SK-N-MC (cell line): ENCODE results near the gene ZNF652.

Experiments used
- DNase-seq: peaks from one replicate; pipeline ENCODE4 v3.0.0-alpha.2; 2011; ENCODE audit warnings: low read depth, low spot score
- H3K27ac ChIP-seq: fragments of 200-600 bp; sonication (generic); 2 replicates; pipeline ENCODE4 v1.5.1; 2016; ENCODE audit warnings: mixed run types
- H3K36me3 ChIP-seq: fragments of 200-600 bp; sonication (generic); 2 replicates; pipeline ENCODE4 v1.6.1; 2017; ENCODE audit warnings: antibody characterized with exemption, low read length, mixed read lengths; ENCODE audit not compliant: insufficient read depth
- H3K4me3 ChIP-seq: fragments of 200-600 bp; sonication (generic); 2 replicates; pipeline ENCODE4 v1.5.1; 2016
- H3K9ac ChIP-seq: fragments of 200-600 bp; sonication (generic); 2 replicates; pipeline ENCODE4 v1.8.0; 2017; ENCODE audit warnings: mixed run types, mixed read lengths; ENCODE audit not compliant: insufficient read length
- H3K9me3 ChIP-seq: fragments of 200-600 bp; sonication (generic); 2 replicates; pipeline ENCODE4 v1.6.1; 2017; ENCODE audit warnings: low read depth, mild to moderate bottlenecking, antibody characterized with exemption, low read length, moderate library complexity, mixed read lengths
- EZH2 ChIP-seq: fragments of 200-600 bp; sonication (generic); IDR thresholded peaks from one replicate; pipeline ENCODE4 v1.6.1; 2017; ENCODE audit warnings: antibody characterized with exemption
- FOXP2 ChIP-seq: optimal IDR thresholded peaks from 2 replicates; pipeline ENCODE3; 2011; ENCODE audit warnings: mild to moderate bottlenecking, moderate library complexity; ENCODE audit not compliant: insufficient read depth; ENCODE audit errors: extremely low read length, control extremely low read depth
- POLR2AphosphoS5 ChIP-seq: IDR thresholded peaks from 2 replicates; pipeline ENCODE4 v1.6.1; 2012; ENCODE audit warnings: mild to moderate bottlenecking, low read depth, low read length, borderline replicate concordance

Gene ZNF652

GRCh38 chr17:49327835-49328784, 33.9 kb downstream of the ZNF652 start:
- no peak overlapping the region for H3K27ac ChIP-seq
- H3K4me3 ChIP-seq, result no peak overlapping the region
- H3K9me3 ChIP-seq, result no peaks in the 10 kb centered on the region
- no peak overlapping the region for H3K9ac ChIP-seq
- no peak for DNase-seq
- TF ChIP-seq EZH2 (no peak), FOXP2 (no peak), POLR2AphosphoS5 (no peak)
- no peaks in the 10 kb centered on the region for H3K36me3 ChIP-seq

DNA sequence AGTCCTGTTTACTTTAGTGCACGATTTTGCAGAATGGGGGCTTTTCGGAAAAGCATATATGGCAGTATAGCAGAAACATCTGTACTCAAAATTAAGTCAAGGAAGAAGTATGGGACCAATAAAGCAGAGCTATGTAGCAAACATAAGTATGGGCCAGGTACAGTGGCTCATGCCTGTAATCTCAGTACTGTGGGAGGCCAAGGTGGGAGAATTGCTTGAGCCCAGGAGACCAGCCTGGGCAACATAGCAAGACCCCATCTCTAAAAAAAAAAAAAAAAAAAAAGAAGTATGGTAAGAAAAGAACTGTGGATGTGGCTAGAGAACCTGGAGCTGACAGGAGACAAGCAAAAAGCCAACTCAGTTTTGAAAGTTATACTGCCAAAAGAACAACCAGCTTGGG, 36.1 kb downstream of the ZNF652 start:
- Histone ChIP-seq H3K9ac (no peak overlapping the region), H3K4me3 (no peak overlapping the region), H3K27ac (no peak overlapping the region), H3K36me3 (no peaks in the 10 kb centered on the region), H3K9me3 (no peaks in the 10 kb centered on the region)
- DNase-seq, result no peak
- TF ChIP-seq EZH2 (no peak), POLR2AphosphoS5 (no peak), FOXP2 (no peak)

GRCh38 chr17:49318435-49318965, 43.5 kb downstream of the ZNF652 start:
- Histone ChIP-seq H3K9me3 (no peaks in the 10 kb centered on the region), H3K4me3 (no peak overlapping the region; the same call in 1 of the 2 replicates), H3K36me3 (no peaks in the 10 kb centered on the region), H3K9ac (peak overlapping the region; percentile 34), H3K27ac (peak overlapping the region; percentile 78)
- no peak for DNase-seq
- no peak for TF ChIP-seq POLR2AphosphoS5
- no peak for TF ChIP-seq FOXP2
- TF ChIP-seq EZH2, result no peak

- TF ChIP-seq EZH2 (no peak), POLR2AphosphoS5 (no peak), FOXP2 (no peak)
- peak overlapping the region; percentile 52 for H3K27ac ChIP-seq
- H3K4me3 ChIP-seq, result no peak overlapping the region
- no peak overlapping the region for H3K9ac ChIP-seq
- no peaks in the 10 kb centered on the region for H3K36me3 ChIP-seq
- DNase-seq, result no peak
- no peaks in the 10 kb centered on the region for H3K9me3 ChIP-seq
These were observed 45.0 kb downstream of the ZNF652 start for GRCh38 chr17:49316889-49317675.

- TF ChIP-seq POLR2AphosphoS5, result no peak
- Histone ChIP-seq H3K27ac (peak overlapping the region; percentile 52), H3K9me3 (no peaks in the 10 kb centered on the region), H3K9ac (no peak overlapping the region), H3K36me3 (0 out of 2 replicates have a peak, but pooled peaks cover 4% of the 10 kb centered on the region), H3K4me3 (no peak overlapping the region)
- no peak for DNase-seq
These were observed 45.8 kb downstream of the ZNF652 start for GRCh38 chr17:49316258-49316570.

GRCh38 chr17:49315551-49316257, 46.3 kb downstream of the ZNF652 start:
- Histone ChIP-seq H3K9me3 (no peaks in the 10 kb centered on the region), H3K27ac (peak overlapping the region; percentile 52), H3K36me3 (0 out of 2 replicates have a peak, but pooled peaks cover 4% of the 10 kb centered on the region), H3K4me3 (no peak overlapping the region), H3K9ac (no peak overlapping the region)
- TF ChIP-seq EZH2, result no peak
- no peak for TF ChIP-seq FOXP2
- no peak for TF ChIP-seq POLR2AphosphoS5
- DNase-seq, result no peak

GRCh38 chr17:49312722-49313121, 49.3 kb downstream of the ZNF652 start:
- H3K9me3 ChIP-seq, result no peaks in the 10 kb centered on the region
- H3K27ac ChIP-seq, result peak overlapping the region; percentile 87
- peak; percentile 60 for DNase-seq
- H3K4me3 ChIP-seq, result peak overlapping the region; percentile 36; the same call in 1 of the 2 replicates
- H3K9ac ChIP-seq, result peak overlapping the region; percentile 6
- H3K36me3 ChIP-seq, result 0 out of 2 replicates have a peak, but pooled peaks cover 4% of the 10 kb centered on the region
- TF ChIP-seq EZH2 (no peak), POLR2AphosphoS5 (no peak), FOXP2 (no peak)
